NCI-H1048 (cell line): Measurements from ENCODE around the gene TIAM1.

Experiments
- DNase-seq: peaks from one replicate; lab custom pipeline; 2025; lab: John Stamatoyannopoulos, UW

The TIAM1 gene

GRCh38 chr21:31201144-31201543 lies 142.9 kb downstream of the TIAM1 start:
- DNase-seq = no peak

- DNase-seq = no peak
Measured at GRCh38 chr21:31198575-31198974, 145.5 kb downstream of the TIAM1 start.

GRCh38 chr21:31196724-31197123 lies 147.3 kb downstream of the TIAM1 start:
- no peak for DNase-seq

- DNase-seq = no peak
Measured at GRCh38 chr21:31195334-31196015, 148.6 kb downstream of the TIAM1 start.

GRCh38 chr21:31194510-31195293 lies 149.4 kb downstream of the TIAM1 start:
- no peak for DNase-seq

GRCh38 chr21:31193761-31194160 lies 150.3 kb downstream of the TIAM1 start:
- no peak for DNase-seq

GRCh38 chr21:31191553-31191952 lies 152.5 kb downstream of the TIAM1 start:
- no peak for DNase-seq

GRCh38 chr21:31190516-31190915 lies 153.5 kb downstream of the TIAM1 start:
- DNase-seq = no peak

GRCh38 chr21:31187499-31187898 lies 156.6 kb downstream of the TIAM1 start:
- no peak for DNase-seq

GRCh38 chr21:31186916-31187315 lies 157.1 kb downstream of the TIAM1 start:
- DNase-seq = no peak

GRCh38 chr21:31185663-31186062 lies 158.4 kb downstream of the TIAM1 start:
- DNase-seq = no peak

- no peak for DNase-seq
Measured at GRCh38 chr21:31184876-31185275, 159.2 kb downstream of the TIAM1 start.

- no peak for DNase-seq
Measured at GRCh38 chr21:31184459-31184858, 159.6 kb downstream of the TIAM1 start.

GRCh38 chr21:31182231-31183140 lies 161.6 kb downstream of the TIAM1 start:
- DNase-seq = no peak

GRCh38 chr21:31181082-31181750 lies 162.8 kb downstream of the TIAM1 start:
- DNase-seq = no peak

- no peak for DNase-seq
Measured at GRCh38 chr21:31180256-31181081, 163.6 kb downstream of the TIAM1 start.

- DNase-seq = no peak
Measured at GRCh38 chr21:31176725-31177124, 167.3 kb downstream of the TIAM1 start.

- DNase-seq = no peak
Measured at GRCh38 chr21:31176080-31176551, 167.9 kb downstream of the TIAM1 start.

- DNase-seq = no peak
Measured at GRCh38 chr21:31173881-31174555, 170.0 kb downstream of the TIAM1 start.

GRCh38 chr21:31172328-31172727 lies 171.7 kb downstream of the TIAM1 start:
- DNase-seq = no peak
